WTC11 (cell line): ENCODE data around the gene SLC4A8.

Experiments used
- TCF7 ChIP-seq: sonication (generic); formaldehyde crosslinking; IDR thresholded peaks from 2 replicates; pipeline ENCODE4 v1.8.0; 2022; ENCODE audit warnings: mild to moderate bottlenecking, low read depth, missing genetic modification reagents, moderate library complexity
- ZNF671 ChIP-seq: fragments of 250-450 bp; sonication (Bioruptor Pico); IDR thresholded peaks from 2 replicates; pipeline ENCODE4 v1.8.0; 2021; ENCODE audit warnings: mild to moderate bottlenecking
- TF ChIP-seq, protein P1 (sequence below): fragments of 200-600 bp; IDR thresholded peaks from 2 replicates; pipeline ENCODE4 v1.8.0; 2022; ENCODE audit warnings: antibody characterized with exemption
- TF ChIP-seq, protein P2 (sequence below): sonication (generic); formaldehyde crosslinking; IDR thresholded peaks from 2 replicates; pipeline ENCODE4 v1.8.0; 2022; ENCODE audit warnings: mild to moderate bottlenecking, missing genetic modification reagents
- TF ChIP-seq, protein P3 (sequence below): sonication (generic); formaldehyde crosslinking; conservative IDR thresholded peaks from 2 replicates; pipeline ENCODE4 v1.8.1; 2022; ENCODE audit warnings: mild to moderate bottlenecking, missing genetic modification reagents

DNA sequence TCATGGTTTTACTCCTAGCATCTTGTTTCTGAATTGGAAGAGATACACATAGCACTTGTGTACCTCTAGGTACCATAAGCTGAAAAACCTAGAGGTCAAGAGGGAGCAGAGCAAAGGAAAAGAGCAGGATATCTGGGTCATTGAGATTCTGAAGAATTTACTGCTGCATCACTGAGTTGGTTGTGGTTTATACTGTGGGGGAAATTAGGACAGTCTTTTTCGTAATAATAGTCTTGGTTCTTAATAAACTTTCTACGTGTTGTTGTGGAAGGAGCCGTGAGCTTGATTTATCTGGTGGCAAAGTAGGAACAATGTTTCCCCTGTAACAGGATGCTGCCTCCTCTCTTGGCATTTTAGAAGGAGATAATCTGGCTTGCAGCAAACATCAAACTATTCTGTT is 80.2 kb downstream of the SLC4A8 start:
- TF ChIP-seq, protein P1, sequence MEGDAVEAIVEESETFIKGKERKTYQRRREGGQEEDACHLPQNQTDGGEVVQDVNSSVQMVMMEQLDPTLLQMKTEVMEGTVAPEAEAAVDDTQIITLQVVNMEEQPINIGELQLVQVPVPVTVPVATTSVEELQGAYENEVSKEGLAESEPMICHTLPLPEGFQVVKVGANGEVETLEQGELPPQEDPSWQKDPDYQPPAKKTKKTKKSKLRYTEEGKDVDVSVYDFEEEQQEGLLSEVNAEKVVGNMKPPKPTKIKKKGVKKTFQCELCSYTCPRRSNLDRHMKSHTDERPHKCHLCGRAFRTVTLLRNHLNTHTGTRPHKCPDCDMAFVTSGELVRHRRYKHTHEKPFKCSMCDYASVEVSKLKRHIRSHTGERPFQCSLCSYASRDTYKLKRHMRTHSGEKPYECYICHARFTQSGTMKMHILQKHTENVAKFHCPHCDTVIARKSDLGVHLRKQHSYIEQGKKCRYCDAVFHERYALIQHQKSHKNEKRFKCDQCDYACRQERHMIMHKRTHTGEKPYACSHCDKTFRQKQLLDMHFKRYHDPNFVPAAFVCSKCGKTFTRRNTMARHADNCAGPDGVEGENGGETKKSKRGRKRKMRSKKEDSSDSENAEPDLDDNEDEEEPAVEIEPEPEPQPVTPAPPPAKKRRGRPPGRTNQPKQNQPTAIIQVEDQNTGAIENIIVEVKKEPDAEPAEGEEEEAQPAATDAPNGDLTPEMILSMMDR, result no peak
- TF ChIP-seq, protein P2, sequence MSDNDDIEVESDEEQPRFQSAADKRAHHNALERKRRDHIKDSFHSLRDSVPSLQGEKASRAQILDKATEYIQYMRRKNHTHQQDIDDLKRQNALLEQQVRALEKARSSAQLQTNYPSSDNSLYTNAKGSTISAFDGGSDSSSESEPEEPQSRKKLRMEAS (CRISPR knock-in tag), result no peak
- TF ChIP-seq TCF7 (CRISPR knock-in tag), result no peak
- TF ChIP-seq ZNF671 (CRISPR knock-in tag), result no peak
- TF ChIP-seq, protein P3, sequence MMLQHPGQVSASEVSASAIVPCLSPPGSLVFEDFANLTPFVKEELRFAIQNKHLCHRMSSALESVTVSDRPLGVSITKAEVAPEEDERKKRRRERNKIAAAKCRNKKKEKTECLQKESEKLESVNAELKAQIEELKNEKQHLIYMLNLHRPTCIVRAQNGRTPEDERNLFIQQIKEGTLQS (CRISPR knock-in tag), result no peak
